ENCODE data around the gene RHBDF2. TPM values are rescaled to one million over a fixed set of nuclear protein-coding genes. Genes with fewer than 3 reads are reported as not detected.

Gene RHBDF2
- total RNA-seq, 1 donor from 2014 or later: 40.1 TPM

- DNase-seq (ENCODE audit: low read depth): no peak
Measured at GRCh38 chr17:76480632-76481031, 20.6 kb downstream of the RHBDF2 start.

GRCh38 chr17:76479515-76480060 is 21.6 kb downstream of the RHBDF2 start:
- no peak for DNase-seq (ENCODE audit: low read depth)

DNA sequence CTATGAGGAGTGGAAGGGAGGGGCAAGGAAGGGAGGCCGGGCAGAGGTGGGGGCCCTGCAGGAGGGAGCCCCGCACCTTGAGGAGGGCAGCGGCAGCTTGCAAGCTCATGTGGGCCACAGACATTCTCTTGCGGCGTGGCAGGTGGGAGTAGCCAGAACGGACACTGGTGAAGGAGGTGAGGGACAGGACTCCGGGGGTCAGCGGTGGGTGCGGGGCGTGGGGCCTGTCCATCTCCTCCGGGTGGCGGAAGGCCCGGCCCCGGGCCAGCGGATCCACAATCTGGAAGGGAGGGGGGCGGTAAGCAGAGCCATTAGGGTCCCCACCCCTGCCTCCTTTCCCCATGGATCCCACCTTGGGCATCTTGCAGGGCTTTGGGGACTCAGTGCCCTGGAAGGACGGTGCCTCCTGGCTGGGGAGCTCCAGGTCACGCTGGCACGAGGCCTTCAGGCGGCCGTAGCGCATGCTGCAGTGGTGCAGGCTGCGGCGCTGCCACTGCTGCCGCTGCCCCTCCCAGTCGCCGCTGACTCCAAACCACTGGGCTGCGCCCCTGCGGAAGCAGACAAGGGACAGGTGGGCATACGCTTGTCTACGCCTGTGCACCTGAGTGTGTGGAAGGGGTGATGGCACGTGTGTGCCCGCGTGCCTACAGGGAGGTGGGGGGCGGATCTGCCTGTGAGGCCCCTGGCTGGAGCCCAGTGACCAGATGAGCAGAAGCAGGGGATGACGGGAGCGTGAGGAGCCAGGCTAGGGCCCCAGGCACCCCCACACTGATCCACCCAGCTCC is 22.3 kb downstream of the RHBDF2 start:
- no peak for DNase-seq (ENCODE audit: low read depth)

GRCh38 chr17:76478097-76478496 is 23.1 kb downstream of the RHBDF2 start:
- no peak for DNase-seq (ENCODE audit: low read depth)

DNA sequence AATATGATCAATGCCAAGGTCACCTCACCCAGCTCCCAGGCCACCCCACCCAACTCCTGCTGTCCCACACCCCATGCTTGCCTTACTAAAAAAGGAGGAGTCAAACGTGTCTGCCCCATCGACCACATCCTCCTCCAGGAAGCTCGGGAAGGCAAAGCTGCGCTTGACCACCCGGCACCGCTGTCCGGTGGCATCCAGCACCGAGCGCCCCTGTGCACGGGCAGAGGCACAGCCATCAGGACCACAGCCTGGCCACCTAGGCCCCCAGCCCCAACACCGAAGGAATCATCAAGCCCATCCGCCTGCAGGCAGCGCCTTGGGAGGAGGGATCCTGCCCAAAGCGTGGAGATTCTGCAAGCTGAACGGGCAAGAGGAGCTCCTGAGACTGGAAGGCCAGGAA is 23.6 kb downstream of the RHBDF2 start:
- DNase-seq (ENCODE audit: low read depth): no peak

GRCh38 chr17:76476736-76477135 is 24.5 kb downstream of the RHBDF2 start:
- no peak for DNase-seq (ENCODE audit: low read depth)

DNA sequence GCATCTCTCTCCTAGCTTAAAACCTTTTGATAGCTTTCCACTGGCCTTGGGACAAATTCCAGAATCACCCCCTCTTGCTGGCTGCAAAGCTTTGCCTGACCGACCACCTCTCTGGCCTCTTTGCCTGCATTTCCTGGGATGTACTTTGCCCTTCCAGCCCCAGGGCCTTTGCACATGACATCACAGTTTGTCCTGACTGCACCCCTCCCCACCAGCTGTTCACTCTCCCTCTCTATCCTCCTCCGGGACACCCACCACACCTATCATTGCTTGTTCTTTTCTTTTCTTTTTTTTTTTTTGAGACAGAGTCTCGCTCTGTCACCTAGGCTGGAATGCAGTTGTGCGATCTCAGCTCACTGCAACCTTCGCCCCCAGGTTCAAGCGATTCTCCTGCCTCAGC is 25.9 kb downstream of the RHBDF2 start:
- no peak for DNase-seq (ENCODE audit: low read depth)

DNA sequence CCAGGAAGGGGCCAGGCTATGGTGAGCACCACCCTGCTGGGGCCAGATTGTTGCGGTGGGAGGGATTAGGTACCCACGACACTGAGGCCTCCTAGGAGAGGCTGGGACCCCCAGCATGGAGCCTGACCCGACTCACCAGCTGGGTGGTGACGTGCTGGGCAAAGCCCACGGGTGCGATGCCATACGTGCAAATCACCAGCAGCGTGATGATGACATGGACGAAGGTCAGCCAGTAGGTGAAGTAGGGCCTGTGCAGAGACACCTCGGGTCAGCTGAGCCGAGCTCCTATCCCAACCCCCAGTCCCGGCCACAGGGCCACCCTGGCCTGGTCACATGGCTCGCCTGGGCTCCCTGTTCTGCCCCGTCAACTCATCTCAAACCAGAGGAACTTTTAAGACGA is 26.3 kb downstream of the RHBDF2 start:
- no peak for DNase-seq (ENCODE audit: low read depth)

- DNase-seq (ENCODE audit: low read depth): no peak
Measured at GRCh38 chr17:76474238-76474637, 27.0 kb downstream of the RHBDF2 start.

- DNase-seq (ENCODE audit: low read depth): no peak
Measured at GRCh38 chr17:76473541-76473985, 27.7 kb downstream of the RHBDF2 start.

GRCh38 chr17:76472726-76473125 is 28.5 kb downstream of the RHBDF2 start:
- DNase-seq (ENCODE audit: low read depth): no peak

DNA sequence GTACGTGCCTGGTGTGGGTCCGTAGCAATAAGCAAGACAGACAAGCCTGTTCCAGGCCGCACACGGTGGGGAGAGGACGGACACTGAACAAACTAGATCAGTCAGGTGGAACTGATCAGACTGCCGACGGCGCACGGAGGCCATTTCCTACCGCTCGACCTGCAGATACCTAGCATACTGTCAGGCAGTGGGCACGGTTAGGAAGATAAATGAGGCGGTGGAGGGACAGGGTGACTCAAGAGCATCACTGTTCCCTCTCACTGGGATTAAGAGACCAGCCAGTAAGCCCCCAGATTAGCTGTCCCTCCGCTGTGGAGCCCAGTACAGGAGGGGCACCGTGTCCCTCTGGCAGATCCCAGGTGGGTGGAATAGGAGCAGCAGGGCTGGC is 29.0 kb downstream of the RHBDF2 start:
- DNase-seq (ENCODE audit: low read depth): no peak

DNA sequence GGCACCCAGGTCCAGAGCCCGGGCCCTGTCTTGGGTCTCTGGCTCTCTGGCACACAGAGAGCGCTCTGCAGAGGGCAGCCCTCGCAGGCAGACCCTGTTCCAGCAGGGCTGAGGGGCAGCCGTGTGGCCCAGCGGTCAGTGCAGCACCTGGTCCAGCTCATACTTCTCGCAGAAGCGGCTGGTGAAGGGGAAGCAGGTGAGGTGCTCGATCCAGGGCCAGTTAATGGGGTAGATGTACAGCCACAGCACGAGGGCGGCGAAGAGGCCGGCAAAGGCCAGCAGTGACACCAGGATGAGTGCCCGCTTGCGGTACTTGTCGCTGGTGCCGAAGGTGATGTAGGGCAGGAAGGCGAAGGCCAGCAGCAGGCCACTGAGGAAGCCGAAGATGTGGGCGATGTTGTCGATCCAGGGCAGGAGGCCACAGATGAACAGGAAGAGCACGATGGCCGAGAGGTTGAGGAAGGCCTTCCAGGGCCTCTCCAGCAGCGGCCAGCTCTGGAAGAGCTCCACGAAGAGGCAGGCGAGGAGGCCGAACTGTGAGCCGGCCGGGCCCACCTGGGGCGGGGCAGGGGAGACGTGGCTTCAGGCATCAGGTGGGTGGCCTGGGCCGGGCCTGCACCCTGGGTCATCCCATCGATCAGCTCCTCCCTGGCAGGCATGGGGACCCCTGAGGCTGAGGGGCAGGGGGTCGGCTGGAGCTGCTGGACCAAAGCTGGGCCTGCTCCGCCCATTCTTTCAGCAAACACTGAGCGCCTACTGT is 29.5 kb downstream of the RHBDF2 start:
- no peak for DNase-seq (ENCODE audit: low read depth)

DNA sequence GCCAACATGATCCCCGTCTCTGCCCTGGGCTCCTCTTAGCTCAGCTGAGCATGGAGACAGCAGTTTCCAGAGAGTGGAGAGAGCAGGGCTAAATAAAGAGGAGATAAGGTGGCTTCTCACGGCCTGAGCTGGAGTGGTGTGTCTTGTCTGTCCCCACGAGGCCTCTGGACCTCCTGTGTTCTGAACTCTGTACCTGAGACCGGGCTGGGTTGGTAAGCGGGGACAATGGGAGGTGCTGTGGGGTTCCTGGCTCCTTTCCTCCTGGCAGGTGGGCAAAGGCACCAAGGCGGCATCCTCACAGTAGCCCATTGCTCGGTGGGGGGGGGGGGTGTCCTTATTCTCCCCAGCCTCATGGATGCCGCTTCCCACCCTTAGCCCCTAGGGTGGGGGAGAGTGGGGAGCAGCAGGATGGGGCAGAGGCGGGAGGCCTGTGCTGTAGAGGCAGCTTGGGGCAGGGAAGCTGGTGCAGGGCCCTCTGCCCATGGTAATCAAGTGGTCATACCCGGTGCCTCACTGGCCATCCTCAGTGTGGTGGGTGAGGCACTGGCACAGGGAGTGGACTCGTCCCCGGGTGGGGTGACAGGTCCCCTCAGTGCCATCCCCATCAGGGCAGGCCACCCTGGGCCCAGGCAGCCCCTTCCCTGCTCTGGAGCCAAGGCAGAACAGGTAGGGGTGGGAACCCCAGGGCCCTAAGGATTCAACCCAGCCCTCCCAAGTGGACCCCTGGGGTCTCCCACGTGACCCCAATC is 31.1 kb downstream of the RHBDF2 start:
- no peak for DNase-seq (ENCODE audit: low read depth)

DNA sequence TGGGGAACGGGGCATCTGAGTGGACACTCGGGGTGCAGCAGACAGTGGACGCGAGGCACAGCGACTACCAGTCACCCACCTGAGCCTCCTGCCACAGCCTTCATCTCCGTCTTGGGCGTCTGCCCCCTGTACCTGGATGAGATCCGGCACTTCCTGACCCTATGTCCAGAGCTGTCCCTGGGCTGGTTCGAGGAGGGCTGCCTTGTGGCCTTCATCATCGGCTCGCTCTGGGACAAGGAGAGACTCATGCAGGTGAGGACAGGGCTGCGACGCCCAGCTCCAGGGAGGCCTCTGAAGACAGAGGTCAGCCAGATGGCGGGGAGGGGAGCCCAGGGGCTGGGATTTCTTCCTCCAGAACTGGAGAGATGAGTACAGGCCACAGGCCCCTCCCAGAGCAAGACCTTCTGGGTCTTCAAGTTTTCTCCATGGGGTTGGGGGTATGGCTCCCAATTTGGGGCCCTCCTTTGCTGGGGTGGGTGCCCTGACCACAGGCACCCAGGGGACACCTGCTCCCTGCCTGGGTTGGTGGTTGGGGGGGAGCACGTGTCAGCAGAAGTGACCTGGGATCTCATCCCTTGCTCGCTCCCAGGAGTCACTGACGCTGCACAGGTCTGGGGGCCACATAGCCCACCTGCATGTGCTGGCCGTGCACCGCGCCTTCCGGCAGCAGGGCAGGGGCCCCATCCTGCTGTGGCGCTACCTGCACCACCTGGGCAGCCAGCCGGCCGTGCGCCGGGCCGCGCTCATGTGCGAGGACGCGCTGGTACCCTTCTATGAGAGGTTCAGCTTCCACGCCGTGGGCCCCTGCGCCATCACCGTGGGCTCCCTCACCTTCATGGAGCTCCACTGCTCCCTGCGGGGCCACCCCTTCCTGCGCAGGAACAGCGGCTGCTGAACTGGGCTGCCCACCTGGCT is 31.9 kb downstream of the RHBDF2 start:
- no peak for DNase-seq (ENCODE audit: low read depth)

DNA sequence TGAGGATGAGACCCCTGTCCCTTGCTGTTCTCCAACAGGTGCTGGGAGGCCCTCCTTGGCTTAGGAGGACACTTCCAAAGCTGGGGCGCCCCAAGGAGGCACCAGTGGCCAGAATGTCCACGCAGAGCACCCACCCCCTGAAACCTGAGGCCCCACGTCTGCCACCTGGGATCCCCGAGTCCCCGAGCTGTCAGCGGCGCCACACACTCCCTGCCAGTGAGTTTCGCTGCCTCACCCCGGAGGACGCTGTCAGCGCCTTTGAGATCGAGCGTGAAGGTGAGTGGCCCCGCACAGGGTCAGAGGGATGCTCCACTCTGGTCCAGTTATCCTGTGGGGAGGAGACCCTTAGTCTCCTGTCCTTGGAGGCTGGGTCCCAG is 32.6 kb downstream of the RHBDF2 start:
- no peak for DNase-seq (ENCODE audit: low read depth)

DNA sequence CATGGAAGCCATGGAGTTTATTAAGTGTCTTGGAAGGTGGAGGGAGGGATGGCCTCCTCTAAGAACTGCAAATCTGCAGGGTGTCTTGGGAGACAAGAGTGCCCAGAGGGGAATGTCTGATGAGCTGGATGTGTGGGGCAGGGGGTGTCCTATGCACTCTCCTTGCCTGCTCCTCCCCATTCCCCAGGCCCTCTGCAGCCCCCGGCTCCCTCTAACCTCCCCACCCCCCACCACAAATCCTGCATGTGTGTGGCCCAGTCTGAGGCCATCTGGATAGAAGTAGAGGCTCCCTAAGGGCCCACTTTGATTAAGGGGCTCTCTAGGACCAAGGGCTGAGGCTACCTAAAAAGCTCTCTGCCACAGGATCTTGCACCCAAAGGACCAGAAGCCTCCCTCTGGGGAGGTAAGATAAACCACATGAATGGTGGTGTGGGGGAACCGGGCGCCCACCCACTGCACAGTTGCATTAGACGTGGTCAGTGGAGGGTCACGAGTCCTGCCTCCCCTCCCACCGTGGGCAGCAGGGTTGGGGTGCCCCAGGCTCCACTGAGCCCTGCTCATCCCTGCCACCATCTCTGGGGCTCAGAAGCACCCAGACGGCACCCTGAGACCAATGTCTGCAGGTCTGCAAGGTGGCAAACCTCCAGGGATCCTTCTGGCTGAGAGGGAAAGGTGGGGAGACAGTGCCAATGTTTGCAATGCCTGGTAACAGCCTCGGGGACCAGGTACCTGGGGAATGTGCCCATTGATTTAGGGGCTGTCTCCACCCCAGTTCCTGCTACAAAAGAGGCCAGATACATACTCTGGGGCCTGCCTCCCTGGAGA is 33.2 kb downstream of the RHBDF2 start:
- DNase-seq (ENCODE audit: low read depth): no peak

DNA sequence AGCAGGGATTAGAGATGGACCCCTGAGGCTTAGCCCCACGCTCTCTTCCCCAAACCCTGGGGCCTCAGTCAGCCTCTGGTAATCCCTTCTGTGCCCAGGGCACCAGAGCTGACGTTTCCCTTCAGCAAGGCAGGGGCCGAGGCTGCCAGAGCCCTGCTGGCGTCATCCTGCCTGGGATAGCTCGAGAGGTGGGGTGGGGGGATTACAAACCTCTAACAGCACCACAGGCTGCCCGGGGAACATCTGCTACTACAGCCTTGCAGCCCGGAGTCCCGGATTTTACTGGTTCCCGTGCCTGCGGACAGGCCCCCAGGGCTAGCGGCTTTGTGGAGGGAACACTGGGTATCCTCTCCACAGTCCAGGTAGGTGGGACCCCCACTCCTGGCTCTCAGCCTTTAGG is 33.9 kb downstream of the RHBDF2 start, which contains the start of gene AANAT:
Gene AANAT (plus strand): TSS at position 238 of the 400 bp plus-strand sequence. CDS start 1,144 bp downstream, outside the sequence.
- no peak for DNase-seq (ENCODE audit: low read depth)

DNA sequence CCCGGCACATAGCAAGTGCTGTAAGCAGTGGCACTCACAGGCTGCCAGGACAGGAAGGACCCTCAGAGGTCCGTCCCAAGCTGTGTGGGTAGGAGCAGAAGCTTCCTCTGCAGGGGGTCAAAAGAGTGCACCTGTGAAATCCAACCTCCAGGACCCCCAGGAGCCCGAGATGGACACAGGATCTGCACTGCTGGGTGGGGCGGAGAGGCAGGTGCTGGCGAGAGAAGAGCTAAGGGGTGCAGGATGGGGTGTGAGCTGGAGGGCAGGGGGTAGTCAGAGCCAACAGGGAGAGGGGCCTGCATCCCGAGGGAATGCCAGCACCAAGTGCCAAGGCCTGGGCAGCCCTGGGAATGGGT is 34.5 kb downstream of the RHBDF2 start:
- DNase-seq (ENCODE audit: low read depth): no peak
